Measurements from ENCODE around the gene TTYH3.

TTYH3 gene

GRCh38 chr7:2634267-2635145 is 2.7 kb downstream of the TTYH3 start:
- H3K9ac ChIP-seq = no peak overlapping the region

GRCh38 chr7:2635148-2635668 is 3.4 kb downstream of the TTYH3 start:
- no peaks in the 10 kb centered on the region for H3K36me3 ChIP-seq (ENCODE audit: control insufficient read depth, insufficient read depth, low read length)
- H3K27ac ChIP-seq = no peak overlapping the region
- peaks cover 13% of the 10 kb centered on the region for H3K4me1 ChIP-seq
- no peak overlapping the region for H3K4me2 ChIP-seq (ENCODE audit: low read length)
- H3K79me2 ChIP-seq = peaks cover 46% of the 10 kb centered on the region
- no peak for TF ChIP-seq CTCF (IDR thresholded peaks at IDR 0.05)
- no peaks in the 10 kb centered on the region for H3K9me3 ChIP-seq (ENCODE audit: control insufficient read depth, low read length)
- no peak overlapping the region for H2AFZ ChIP-seq
- no peaks in the 10 kb centered on the region for H3K27me3 ChIP-seq (ENCODE audit: control insufficient read depth, insufficient read depth, low read length)
- no peak overlapping the region for H3K4me3 ChIP-seq (ENCODE audit: low read depth, low read length)
- H3K9ac ChIP-seq = no peak overlapping the region

More at GRCh38 chr7:2634267-2635145, 2.7 kb downstream of the TTYH3 start:
- Histone ChIP-seq H3K4me3 (ENCODE audit: low read depth, low read length) (no peak overlapping the region), H3K79me2 (peaks cover 46% of the 10 kb centered on the region), H2AFZ (no peak overlapping the region), H3K9me3 (ENCODE audit: control insufficient read depth, low read length) (no peaks in the 10 kb centered on the region), H3K36me3 (ENCODE audit: control insufficient read depth, insufficient read depth, low read length) (no peaks in the 10 kb centered on the region), H3K27ac (no peak overlapping the region), H3K4me1 (peaks cover 12% of the 10 kb centered on the region), H3K4me2 (ENCODE audit: low read length) (peak overlapping the region; percentile 97), H3K27me3 (ENCODE audit: control insufficient read depth, insufficient read depth, low read length) (no peaks in the 10 kb centered on the region)
- no peak for TF ChIP-seq CTCF (IDR thresholded peaks at IDR 0.05)

- peak overlapping the region; percentile 0 for H3K4me3 ChIP-seq (ENCODE audit: low read depth, low read length)
- TF ChIP-seq CTCF (IDR thresholded peaks at IDR 0.05) = no peak
- H3K9ac ChIP-seq = no peak overlapping the region
- H3K4me1 ChIP-seq = peaks cover 20% of the 10 kb centered on the region
- H3K27ac ChIP-seq = no peak overlapping the region
- H3K36me3 ChIP-seq (ENCODE audit: control insufficient read depth, insufficient read depth, low read length) = no peaks in the 10 kb centered on the region
- peak overlapping the region; percentile 30 for H3K4me2 ChIP-seq (ENCODE audit: low read length)
- peaks cover 46% of the 10 kb centered on the region for H3K79me2 ChIP-seq
- no peak overlapping the region for H2AFZ ChIP-seq
- no peaks in the 10 kb centered on the region for H3K27me3 ChIP-seq (ENCODE audit: control insufficient read depth, insufficient read depth, low read length)
- H3K9me3 ChIP-seq (ENCODE audit: control insufficient read depth, low read length) = no peaks in the 10 kb centered on the region
Measured at GRCh38 chr7:2635810-2636701, 4.3 kb downstream of the TTYH3 start.

GRCh38 chr7:2637066-2637471 is 5.3 kb downstream of the TTYH3 start:
- H2AFZ ChIP-seq = no peak overlapping the region
- no peak overlapping the region for H3K27ac ChIP-seq
- no peak for TF ChIP-seq CTCF (IDR thresholded peaks at IDR 0.05)
- H3K27me3 ChIP-seq (ENCODE audit: control insufficient read depth, insufficient read depth, low read length) = no peaks in the 10 kb centered on the region
- no peaks in the 10 kb centered on the region for H3K36me3 ChIP-seq (ENCODE audit: control insufficient read depth, insufficient read depth, low read length)
- H3K4me3 ChIP-seq (ENCODE audit: low read depth, low read length) = no peak overlapping the region
- H3K79me2 ChIP-seq = peaks cover 48% of the 10 kb centered on the region
- H3K4me1 ChIP-seq = peaks cover 26% of the 10 kb centered on the region
- no peaks in the 10 kb centered on the region for H3K9me3 ChIP-seq (ENCODE audit: control insufficient read depth, low read length)
- no peak overlapping the region for H3K4me2 ChIP-seq (ENCODE audit: low read length)
- H3K9ac ChIP-seq = no peak overlapping the region
